Measurements from ENCODE around the gene REX1BD.

The REX1BD gene

DNA sequence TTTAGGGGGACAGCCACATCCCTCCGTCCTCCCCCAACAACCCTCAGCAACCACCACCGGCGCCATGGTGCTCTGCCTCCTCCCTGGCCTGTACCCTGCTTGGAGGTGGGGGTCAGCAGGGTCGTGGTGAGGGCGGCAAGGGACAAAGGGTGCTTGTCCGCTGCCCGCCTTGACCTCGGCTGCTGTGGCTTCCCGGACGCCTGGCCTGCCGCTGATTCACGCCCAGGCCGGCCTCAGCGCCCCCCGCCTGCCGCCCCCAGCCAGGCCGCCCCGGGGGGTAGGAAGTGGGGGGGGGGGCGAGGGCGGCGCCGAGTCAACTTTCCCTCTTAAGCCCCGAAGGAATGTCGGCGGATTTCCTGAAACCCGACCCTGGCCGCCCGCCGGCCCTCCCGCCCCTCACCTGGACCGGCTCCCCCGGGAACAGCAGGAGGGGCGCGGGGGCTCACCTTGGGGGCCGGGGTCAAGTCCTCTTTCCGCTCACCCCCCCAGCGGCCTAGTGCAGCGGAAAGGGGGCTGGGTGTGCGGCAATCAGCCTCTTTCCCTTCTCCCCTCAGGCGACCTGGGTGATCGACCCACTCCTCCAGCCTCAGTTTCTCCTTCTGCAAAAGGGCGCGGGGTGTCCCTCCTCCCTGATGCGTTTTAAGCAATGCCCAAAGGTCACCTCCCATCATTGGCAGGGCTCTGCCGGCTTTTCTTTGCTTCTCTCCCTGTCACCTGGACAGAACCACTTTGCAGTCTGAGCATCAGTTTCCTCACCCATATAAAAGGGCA, 22.1 kb downstream of the REX1BD start:
- TF ChIP-seq SIN3A (IDR thresholded peaks at IDR 0.05; ENCODE audit: borderline replicate concordance, insufficient read depth, low read length): no peak
- no peak for TF ChIP-seq TAF1 (IDR thresholded peaks at IDR 0.05; ENCODE audit: borderline replicate concordance, insufficient read depth, low read length)
- TF ChIP-seq FOXP2 (optimal IDR thresholded peaks at IDR 0.05; ENCODE audit: borderline replicate concordance, extremely low read depth, extremely low read length, insufficient read depth): no peak
- TF ChIP-seq POLR2AphosphoS5 (IDR thresholded peaks at IDR 0.05; ENCODE audit: low read depth, low read length): no peak

DNA sequence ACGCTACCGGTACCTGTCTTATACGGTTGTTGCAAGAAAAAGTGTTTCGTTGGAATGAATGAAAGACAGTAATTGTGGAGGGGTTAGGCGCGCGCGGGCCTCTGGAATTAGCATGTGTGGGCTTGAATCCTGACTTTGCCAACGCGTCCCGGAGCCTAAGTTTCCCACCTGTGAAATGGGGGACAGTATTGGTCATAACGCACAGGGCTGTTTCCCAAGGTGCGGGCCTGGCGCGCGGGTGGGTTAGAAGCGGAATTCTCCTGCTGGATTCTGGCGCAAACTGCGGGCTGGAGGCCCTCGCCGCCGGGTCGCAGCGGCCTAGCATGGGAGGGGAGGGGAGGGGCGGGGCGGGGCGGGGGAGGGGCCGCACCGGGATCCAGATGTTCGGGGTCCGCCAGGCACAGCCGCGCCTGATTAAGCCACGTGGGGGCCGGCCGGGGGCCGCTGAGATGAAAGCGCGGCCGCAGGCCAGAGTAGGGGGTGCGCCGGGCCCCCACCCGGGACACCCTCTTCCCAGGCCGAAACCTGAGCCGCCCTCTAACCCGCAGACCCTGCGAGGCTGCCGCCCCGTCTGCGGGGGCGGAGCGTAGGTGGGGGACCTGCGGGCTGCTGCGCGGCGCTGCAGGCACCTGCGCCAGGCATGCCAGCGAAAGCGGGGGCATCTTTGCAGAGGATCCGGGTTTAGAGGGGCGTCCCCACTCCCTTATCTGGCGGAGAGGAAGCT, 22.9 kb downstream of the REX1BD start:
- no peak for TF ChIP-seq TAF1 (IDR thresholded peaks at IDR 0.05; ENCODE audit: borderline replicate concordance, insufficient read depth, low read length)
- TF ChIP-seq POLR2AphosphoS5 (IDR thresholded peaks at IDR 0.05; ENCODE audit: low read depth, low read length): no peak
- TF ChIP-seq SIN3A (IDR thresholded peaks at IDR 0.05; ENCODE audit: borderline replicate concordance, insufficient read depth, low read length): no peak
- no peak for TF ChIP-seq FOXP2 (optimal IDR thresholded peaks at IDR 0.05; ENCODE audit: borderline replicate concordance, extremely low read depth, extremely low read length, insufficient read depth)
- no peak for TF ChIP-seq REST (IDR thresholded peaks at IDR 0.05; ENCODE audit: insufficient read depth in 1 of 2, low read depth in 2 of 2, low read length in 2 of 2)

- TF ChIP-seq TAF1 (IDR thresholded peaks at IDR 0.05; ENCODE audit: borderline replicate concordance, insufficient read depth, low read length): no peak
- no peak for TF ChIP-seq POLR2AphosphoS5 (IDR thresholded peaks at IDR 0.05; ENCODE audit: low read depth, low read length)
- TF ChIP-seq REST (IDR thresholded peaks at IDR 0.05; ENCODE audit: insufficient read depth in 1 of 2, low read depth in 2 of 2, low read length in 2 of 2): no peak
- TF ChIP-seq FOXP2 (optimal IDR thresholded peaks at IDR 0.05; ENCODE audit: borderline replicate concordance, extremely low read depth, extremely low read length, insufficient read depth): no peak
- TF ChIP-seq SIN3A (IDR thresholded peaks at IDR 0.05; ENCODE audit: borderline replicate concordance, insufficient read depth, low read length): no peak
Measured at GRCh38 chr19:18612051-18612771, 23.6 kb downstream of the REX1BD start.

DNA sequence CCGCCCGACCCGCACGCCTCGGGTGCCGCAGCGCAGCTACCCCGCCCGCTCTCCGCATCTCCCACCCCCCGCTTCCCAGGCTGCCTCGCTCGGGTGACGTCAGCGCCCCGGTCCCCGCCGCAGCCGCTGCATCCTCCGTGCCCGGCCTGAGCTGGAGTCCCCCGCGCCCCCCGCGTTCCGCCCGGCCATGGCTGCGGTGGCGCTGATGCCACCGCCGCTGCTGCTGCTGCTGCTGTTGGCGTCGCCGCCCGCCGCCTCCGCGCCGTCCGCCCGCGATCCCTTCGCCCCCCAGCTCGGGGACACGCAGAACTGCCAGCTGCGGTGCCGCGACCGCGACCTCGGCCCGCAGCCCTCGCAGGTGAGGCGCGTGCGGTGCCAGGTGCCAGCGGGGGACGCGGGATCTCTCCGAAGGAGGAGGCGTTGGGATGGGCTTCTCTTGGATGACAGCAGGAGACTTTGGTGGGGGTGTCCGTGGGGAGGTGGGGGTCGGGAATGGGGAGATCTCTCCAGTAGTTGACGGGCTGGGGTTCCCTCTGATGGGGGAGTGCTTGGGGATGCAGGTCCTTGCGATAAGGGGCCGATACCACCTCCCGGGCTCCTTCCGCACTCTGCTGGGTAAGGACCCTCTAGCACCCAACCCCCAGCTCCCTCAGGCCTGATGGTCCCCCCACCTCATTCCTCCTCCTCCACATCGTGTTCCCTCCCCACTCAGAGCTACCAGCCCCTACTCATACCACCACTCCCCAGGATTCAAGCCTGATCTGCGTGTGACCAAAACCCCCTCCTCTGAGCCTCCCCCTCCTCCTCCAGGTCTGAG, 24.4 kb downstream of the REX1BD start, which contains the start of gene TMEM59L:
TMEM59L (plus strand) TSS at position 99 of the 817 bp plus-strand sequence; CDS start at position 188, 89 bp downstream.
- TF ChIP-seq SIN3A (IDR thresholded peaks at IDR 0.05; ENCODE audit: borderline replicate concordance, insufficient read depth, low read length) (no peak), REST (IDR thresholded peaks at IDR 0.05; ENCODE audit: insufficient read depth in 1 of 2, low read depth in 2 of 2, low read length in 2 of 2) (no peak), TAF1 (IDR thresholded peaks at IDR 0.05; ENCODE audit: borderline replicate concordance, insufficient read depth, low read length) (no peak), POLR2AphosphoS5 (IDR thresholded peaks at IDR 0.05; ENCODE audit: low read depth, low read length) (no peak), FOXP2 (optimal IDR thresholded peaks at IDR 0.05; ENCODE audit: borderline replicate concordance, extremely low read depth, extremely low read length, insufficient read depth) (no peak)

All from PFSK-1 (cell line).